Stimulated activated CD8-positive, alpha-beta memory T cell treated with anti-CD3 and anti-CD28 coated beads, Interleukin-4, amount 100 ng/mL, for 24 hours (primary cell): ENCODE measurements around the gene RLN1.
"Not testable (repeated sequence)": the region's sequence is repeated elsewhere in the genome, so short reads cannot be mapped to it uniquely, and the experiment has no call there.

Experiments used
- DNase-seq: peaks from one replicate; pipeline ENCODE4 v3.0.0-alpha.2; 2020; ENCODE audit warnings: low read depth

The RLN1 gene

DNA sequence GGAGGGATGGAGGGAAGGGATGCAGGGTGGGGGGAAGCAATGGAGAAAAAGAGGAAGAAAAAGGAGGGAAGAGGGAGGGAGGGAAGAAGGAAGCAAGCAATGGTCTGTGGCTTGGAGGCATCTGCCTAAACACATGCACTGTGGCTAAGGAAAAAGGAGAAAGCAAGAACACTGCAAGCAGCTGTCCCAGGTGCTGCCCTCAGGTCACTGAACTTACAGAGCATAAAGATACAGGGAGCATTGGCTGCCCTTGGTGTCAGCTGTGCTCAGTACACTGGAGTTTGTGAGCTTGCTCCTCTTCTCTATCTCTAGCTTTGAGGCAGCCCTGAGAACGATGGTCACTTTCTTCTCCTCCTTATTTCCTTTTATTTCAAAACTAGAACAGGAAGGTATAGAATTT, 18.1 kb downstream of the RLN1 start:
- DNase-seq, result not testable (repeated sequence)

DNA sequence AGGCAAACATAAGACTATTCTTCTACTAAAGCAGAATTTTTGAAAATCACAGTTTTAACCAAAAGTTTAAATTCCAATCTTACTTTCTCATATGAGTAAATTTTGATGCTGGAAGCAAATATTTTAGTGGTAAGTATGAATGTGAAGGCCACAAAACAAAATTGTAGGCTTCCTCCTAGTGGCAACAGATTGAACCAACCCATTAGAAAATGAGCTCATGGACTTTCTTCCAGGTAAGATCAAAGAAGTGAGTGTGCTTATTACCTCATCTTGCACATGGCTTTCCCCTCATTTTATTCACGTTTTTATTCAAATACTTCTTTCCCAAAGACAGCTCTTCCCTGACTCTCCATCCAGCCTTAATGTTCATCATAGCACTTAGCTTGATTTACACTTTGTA, 18.6 kb downstream of the RLN1 start:
- DNase-seq, result no peak

DNA sequence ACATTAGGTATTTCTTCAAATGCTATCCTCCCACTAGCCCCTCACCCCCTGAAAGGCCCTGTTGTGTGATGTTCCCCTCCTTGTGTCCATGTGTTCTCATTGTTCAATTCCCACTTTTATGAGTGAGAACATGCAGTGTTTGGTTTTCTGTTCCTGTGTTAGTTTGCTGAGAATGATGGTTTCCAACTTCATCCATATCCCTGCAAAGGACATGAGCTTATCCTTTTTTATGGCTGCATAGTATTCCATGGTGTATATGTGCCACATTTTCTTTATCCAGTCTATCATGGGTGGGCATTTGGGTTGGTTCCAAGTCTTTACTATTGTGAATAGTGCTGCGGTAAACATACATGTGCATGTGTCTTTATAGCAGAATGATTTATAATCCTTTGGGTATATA, 23.3 kb downstream of the RLN1 start:
- DNase-seq, result not testable (repeated sequence)

DNA sequence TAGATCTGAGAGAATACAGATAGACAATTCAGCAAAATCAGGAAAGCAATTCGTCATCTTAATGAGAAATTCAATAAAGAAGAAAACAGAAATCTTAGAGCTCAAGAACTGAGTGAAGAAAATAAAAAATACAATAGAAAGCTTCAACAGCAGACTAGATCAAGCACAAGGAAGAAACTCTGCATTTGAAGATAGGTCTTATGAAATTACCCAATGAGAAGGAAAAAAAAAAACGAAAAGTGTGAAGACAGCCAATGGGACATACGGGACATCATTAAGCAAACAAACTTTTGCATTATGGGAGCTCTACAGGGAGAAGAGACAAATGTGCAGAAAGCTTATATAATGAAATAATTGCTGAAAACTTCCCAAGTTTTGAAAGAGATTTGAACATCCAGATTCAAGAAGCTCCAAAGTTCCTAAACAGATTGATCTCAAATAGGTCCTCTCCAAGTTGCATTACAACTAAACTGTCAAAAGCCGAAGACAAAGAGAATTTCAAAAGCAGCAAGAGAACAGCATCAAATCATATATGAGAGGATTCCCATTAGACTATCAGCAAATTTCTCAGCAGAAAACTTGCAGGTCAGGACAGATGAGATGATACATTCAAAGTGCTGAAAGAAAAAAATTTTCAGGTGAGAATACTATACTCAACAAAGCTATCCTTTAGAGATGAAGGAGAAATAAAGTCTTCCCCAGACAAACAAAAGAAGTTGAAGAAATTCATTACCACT, 24.3 kb downstream of the RLN1 start:
- DNase-seq, result no peak

DNA sequence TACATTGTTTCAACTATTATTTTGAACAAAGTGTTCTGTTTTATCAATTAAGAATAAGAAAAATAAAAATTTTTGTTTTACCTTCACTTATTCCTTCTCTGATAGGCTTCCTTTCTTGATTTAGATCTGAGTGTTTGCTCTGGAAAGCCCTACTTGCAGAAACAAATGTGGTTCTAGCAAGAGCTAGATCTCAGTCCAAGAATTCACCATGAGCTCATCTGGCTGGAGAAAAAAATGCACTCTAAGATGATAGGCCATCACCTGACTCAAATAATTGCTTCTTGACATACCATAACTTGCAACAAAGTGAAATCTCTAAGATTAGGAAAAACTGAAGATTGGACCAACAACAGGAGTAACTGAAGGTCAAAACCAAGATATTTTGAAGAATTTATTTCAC, 28.8 kb downstream of the RLN1 start:
- no peak for DNase-seq

DNA sequence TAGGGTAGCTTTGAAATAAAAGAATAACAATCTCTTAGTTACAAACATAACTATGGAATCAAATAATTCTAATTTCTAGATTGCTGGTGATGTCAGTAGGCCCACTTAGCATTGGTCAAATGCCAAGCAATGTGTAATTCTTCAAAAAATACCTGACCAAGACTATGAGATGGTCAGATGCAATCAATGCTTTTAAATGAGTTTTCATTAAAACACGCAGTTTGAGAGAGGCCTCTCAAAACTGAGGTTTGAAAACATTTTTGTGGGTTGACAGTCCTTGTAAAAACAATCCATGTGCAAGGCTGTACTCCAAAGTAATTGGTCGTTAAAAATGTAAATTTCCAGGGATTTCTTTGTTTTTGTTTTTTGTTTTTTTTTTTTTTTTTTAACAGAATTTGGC, 33.9 kb downstream of the RLN1 start:
- DNase-seq, result no peak

DNA sequence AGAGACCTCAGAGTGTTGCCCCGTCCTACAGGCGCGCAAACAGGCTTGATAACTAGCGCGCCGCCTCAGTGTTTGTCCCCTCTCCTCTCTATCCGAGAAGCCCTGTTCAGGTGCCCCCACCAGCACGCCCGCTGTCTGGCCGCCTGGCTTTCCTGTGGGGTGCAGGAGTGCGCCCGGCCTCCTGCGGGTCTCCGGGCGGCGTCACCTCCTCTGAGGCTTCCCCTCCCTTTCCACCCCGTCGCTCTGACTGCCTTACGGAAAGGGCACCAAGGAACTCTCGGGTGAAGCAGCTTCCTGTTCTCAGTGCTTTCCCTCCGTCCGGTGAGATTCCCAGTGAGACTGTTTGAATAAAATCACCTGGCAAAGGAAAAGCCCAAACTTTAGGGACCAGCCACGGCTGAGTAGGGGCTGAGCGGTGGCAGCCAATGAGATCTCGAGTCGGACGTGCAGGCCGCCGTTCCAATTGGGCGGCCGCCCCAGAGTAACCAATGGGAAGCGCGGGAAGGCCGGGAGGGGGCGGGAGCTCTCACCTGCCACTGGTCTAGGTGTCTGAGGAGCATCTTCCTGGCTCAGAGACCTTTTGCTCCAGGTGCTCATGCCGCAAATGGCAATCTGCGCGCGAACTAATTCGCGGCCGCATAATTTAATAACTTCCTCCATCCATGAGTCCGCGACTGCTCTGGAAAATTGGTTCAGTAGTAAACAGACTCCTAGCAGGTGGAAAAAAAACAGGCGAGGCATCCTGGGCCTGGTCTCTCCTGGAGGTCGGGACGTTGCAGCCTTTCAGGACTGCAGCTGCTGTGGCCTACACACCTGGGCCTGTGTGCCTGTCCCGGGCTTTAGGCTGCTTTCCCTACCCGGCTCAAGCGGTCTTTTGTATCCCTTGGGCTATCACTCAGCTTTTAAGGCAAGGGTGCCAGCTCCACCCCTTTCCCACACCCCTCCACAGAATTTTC, 35.6 kb downstream of the RLN1 start, which contains the start of gene RLN2:
Gene RLN2, minus strand, starts transcription at position 877 of the 956 bp plus-strand sequence. Its CDS starts 136 bp downstream, at position 741.
- not testable (repeated sequence) for DNase-seq

DNA sequence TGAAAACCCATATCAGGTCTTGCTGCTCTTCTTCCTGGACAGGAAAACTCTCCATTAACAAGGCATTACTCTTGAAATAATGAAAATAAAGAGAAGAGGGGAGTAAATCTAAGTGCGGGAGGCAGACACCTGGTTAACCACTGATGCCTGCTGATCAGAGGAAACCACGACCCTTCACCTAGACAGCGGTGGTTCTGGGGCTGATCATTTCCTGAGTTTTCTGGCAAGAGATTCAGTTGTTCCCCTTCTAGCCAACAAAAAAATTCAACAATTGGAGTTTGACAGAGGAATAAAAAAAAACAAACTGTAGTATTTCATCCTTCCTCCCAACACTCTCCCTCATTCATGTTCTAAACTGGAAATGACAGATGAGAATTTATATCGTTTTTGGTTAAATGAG, 38.1 kb downstream of the RLN1 start:
- DNase-seq, result no peak

DNA sequence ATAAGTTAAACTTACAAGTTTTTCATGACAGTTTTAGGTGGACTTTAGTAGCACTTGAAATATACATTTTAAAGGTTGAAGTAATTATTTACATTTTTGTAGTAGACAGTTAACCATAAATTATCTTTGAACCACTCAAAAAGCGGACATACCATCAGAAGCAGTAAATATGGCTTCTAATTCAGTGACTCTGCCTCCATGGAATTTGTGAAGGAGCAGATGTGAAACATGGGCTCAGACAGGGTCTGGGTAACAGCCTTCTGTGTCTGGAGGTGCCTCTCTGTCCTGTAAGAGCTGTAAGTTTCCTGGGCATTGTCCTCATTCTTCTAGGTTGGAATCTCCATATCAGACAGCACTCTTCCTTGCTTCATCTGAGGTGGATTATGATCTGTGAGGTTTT, 47.5 kb downstream of the RLN1 start:
- no peak for DNase-seq

DNA sequence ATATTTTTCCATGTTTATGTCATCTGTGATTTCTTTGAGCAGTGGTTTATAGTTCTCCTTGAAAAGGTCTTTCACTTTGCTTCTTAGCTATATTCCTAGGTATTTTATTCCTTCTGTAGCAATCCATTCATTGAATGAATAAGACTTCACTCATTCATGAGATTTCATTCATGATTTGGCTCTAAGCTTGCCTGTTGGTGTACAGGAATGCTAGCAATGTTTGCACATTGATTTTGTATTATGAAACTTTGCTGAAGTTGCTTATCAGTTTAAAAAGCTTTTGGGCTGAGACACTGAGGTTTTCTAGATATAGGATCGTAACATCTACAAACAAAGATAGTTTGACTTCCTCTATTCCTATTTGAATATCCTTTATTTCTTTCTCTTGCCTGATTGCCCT, 51.1 kb downstream of the RLN1 start:
- no peak for DNase-seq

DNA sequence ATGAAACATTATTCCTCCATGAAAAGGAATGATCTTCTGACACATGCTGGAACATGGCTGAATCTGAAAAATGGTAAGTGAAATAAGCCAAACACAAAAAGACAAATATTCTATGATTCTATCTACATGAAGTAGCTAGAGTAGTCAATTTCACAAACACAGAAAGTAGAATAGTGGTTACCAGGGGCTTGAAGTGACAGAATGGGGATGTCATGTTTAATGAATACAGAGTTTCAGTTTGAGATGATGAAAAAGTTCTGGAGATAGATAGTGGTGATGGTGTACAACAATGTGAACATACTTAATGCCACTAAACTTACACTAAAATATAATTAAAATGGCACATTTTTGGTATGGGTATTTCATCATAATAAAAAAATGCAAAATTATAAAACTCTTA, 53.4 kb downstream of the RLN1 start:
- DNase-seq, result no peak
